HEK293 (cell line): ENCODE results near the gene CDC42SE1.
A peak's percentile ranks its signal among the peaks of the same experiment; 100 is the strongest.

Experiments used
- ATF2 ChIP-seq: fragments of 450-650 bp; formaldehyde crosslinking; IDR thresholded peaks from 2 replicates; pipeline ENCODE4 v1.5.1; 2016; ENCODE audit warnings: missing biosample characterization, missing genetic modification characterization, low read depth
- PBX3 ChIP-seq: sonication (generic); formaldehyde crosslinking; IDR thresholded peaks from 2 replicates; pipeline ENCODE4 v1.8.1; 2022; ENCODE audit warnings: mild to moderate bottlenecking, moderate library complexity, missing genetic modification reagents
- PRDM4 ChIP-seq: fragments of 450-650 bp; formaldehyde crosslinking; IDR thresholded peaks from 2 replicates; pipeline ENCODE4 v1.5.1; 2017; ENCODE audit warnings: missing biosample characterization, missing genetic modification characterization
- RBAK ChIP-seq: fragments of 450-650 bp; formaldehyde crosslinking; IDR thresholded peaks from 2 replicates; pipeline ENCODE4 v1.5.1; 2016; ENCODE audit warnings: missing biosample characterization, missing genetic modification characterization
- SALL2 ChIP-seq: fragments of 450-650 bp; formaldehyde crosslinking; IDR thresholded peaks from 2 replicates; pipeline ENCODE4 v1.5.0; 2017; ENCODE audit warnings: missing biosample characterization, mild to moderate bottlenecking, missing genetic modification characterization, borderline replicate concordance
- SCRT1 ChIP-seq: fragments of 450-650 bp; formaldehyde crosslinking; IDR thresholded peaks from 2 replicates; pipeline ENCODE4 v1.5.1; 2016; ENCODE audit warnings: missing biosample characterization, missing genetic modification characterization, borderline replicate concordance
- ZBTB21 ChIP-seq: fragments of 450-650 bp; formaldehyde crosslinking; IDR thresholded peaks from 2 replicates; pipeline ENCODE4 v1.5.1; 2017; ENCODE audit warnings: missing biosample characterization, missing genetic modification characterization
- ZNF112 ChIP-seq: fragments of 450-650 bp; formaldehyde crosslinking; IDR thresholded peaks from 2 replicates; pipeline ENCODE4 v1.5.0; 2017; ENCODE audit warnings: missing biosample characterization, missing genetic modification characterization
- ZNF138 ChIP-seq: fragments of 450-650 bp; formaldehyde crosslinking; IDR thresholded peaks from 2 replicates; pipeline ENCODE4 v1.5.1; 2016; ENCODE audit warnings: missing biosample characterization, missing genetic modification characterization, borderline replicate concordance
- ZNF155 ChIP-seq: fragments of 450-650 bp; formaldehyde crosslinking; IDR thresholded peaks from 2 replicates; pipeline ENCODE4 v1.5.1; 2016; ENCODE audit warnings: missing biosample characterization, missing genetic modification characterization
- ZNF16 ChIP-seq: fragments of 450-650 bp; formaldehyde crosslinking; IDR thresholded peaks from 2 replicates; pipeline ENCODE4 v1.5.1; 2016; ENCODE audit warnings: low read depth, missing biosample characterization, missing genetic modification characterization
- ZNF19 ChIP-seq: fragments of 450-650 bp; formaldehyde crosslinking; IDR thresholded peaks from 2 replicates; pipeline ENCODE4; 2016; ENCODE audit warnings: missing biosample characterization, missing genetic modification characterization, low read depth
- ZNF2 ChIP-seq: fragments of 450-650 bp; formaldehyde crosslinking; IDR thresholded peaks from 2 replicates; pipeline ENCODE4 v1.5.1; 2016; ENCODE audit warnings: missing biosample characterization, missing genetic modification characterization
- ZNF214 ChIP-seq: fragments of 450-650 bp; formaldehyde crosslinking; IDR thresholded peaks from 2 replicates; pipeline ENCODE4 v1.5.1; 2017; ENCODE audit warnings: missing biosample characterization, mild to moderate bottlenecking, missing genetic modification characterization, borderline replicate concordance
- ZNF248 ChIP-seq: fragments of 450-650 bp; formaldehyde crosslinking; IDR thresholded peaks from 2 replicates; pipeline ENCODE4 v1.5.1; 2017; ENCODE audit warnings: missing biosample characterization, missing genetic modification characterization
- ZNF280D ChIP-seq: fragments of 450-650 bp; formaldehyde crosslinking; IDR thresholded peaks from 2 replicates; pipeline ENCODE4 v1.5.1; 2016; ENCODE audit warnings: missing biosample characterization, missing genetic modification characterization
- ZNF341 ChIP-seq: fragments of 450-650 bp; formaldehyde crosslinking; IDR thresholded peaks from 2 replicates; pipeline ENCODE4; 2016; ENCODE audit warnings: low read depth, missing biosample characterization, missing genetic modification characterization
- ZNF394 ChIP-seq: fragments of 450-650 bp; formaldehyde crosslinking; IDR thresholded peaks from 2 replicates; pipeline ENCODE4 v1.5.1; 2016; ENCODE audit warnings: missing biosample characterization, missing genetic modification characterization, mild to moderate bottlenecking, moderate library complexity, borderline replicate concordance
- ZNF398 ChIP-seq: fragments of 450-650 bp; formaldehyde crosslinking; IDR thresholded peaks from 2 replicates; pipeline ENCODE4 v1.5.1; 2017; ENCODE audit warnings: missing biosample characterization, missing genetic modification characterization
- ZNF423 ChIP-seq: fragments of 450-650 bp; formaldehyde crosslinking; IDR thresholded peaks from 2 replicates; pipeline ENCODE4 v1.5.1; 2016; ENCODE audit warnings: missing biosample characterization, missing genetic modification characterization
- ZNF555 ChIP-seq: fragments of 450-650 bp; formaldehyde crosslinking; conservative IDR thresholded peaks from 2 replicates; pipeline ENCODE4 v1.5.1; 2017; ENCODE audit warnings: missing biosample characterization, mild to moderate bottlenecking, missing genetic modification characterization, inconsistent platforms
- ZNF645 ChIP-seq: fragments of 450-650 bp; formaldehyde crosslinking; IDR thresholded peaks from 2 replicates; pipeline ENCODE4; 2016; ENCODE audit warnings: missing biosample characterization, missing genetic modification characterization
- ZNF704 ChIP-seq: fragments of 450-650 bp; formaldehyde crosslinking; IDR thresholded peaks from 2 replicates; pipeline ENCODE4 v1.5.1; 2016; ENCODE audit warnings: missing biosample characterization, missing genetic modification characterization
- ZNF830 ChIP-seq: fragments of 450-650 bp; IDR thresholded peaks from 2 replicates; pipeline ENCODE4 v1.5.0; 2018; ENCODE audit warnings: missing biosample characterization, missing genetic modification characterization, low read depth, mild to moderate bottlenecking, moderate library complexity
- ZSCAN18 ChIP-seq: fragments of 450-650 bp; formaldehyde crosslinking; IDR thresholded peaks from 2 replicates; pipeline ENCODE4 v1.5.1; 2016; ENCODE audit warnings: missing biosample characterization, missing genetic modification characterization

The CDC42SE1 gene

GRCh38 chr1:151060007-151060656 lies 710 bp upstream of the CDC42SE1 start, which contains the start of gene MLLT11 (continued):
- TF ChIP-seq ZNF280D (tag by site-specific recombination) (no peak), ZNF112 (no peak), PRDM4 (tag by site-specific recombination) (no peak), ZNF398 (tag by site-specific recombination) (peak; percentile 82), ZNF394 (tag by site-specific recombination) (no peak), ZBTB21 (tag by site-specific recombination) (no peak), ZNF830 (tag by site-specific recombination) (no peak), ATF2 (tag by site-specific recombination) (no peak), RBAK (no peak), ZNF2 (tag by site-specific recombination) (no peak; the same call in 1 of the 2 replicates), ZNF248 (tag by site-specific recombination) (no peak), ZNF19 (no peak), ZNF155 (tag by site-specific recombination) (no peak), SCRT1 (no peak), ZNF341 (peak; percentile 96), SALL2 (tag by site-specific recombination) (no peak), ZNF214 (tag by site-specific recombination) (no peak), ZNF138 (tag by site-specific recombination) (no peak), ZNF16 (tag by site-specific recombination) (no peak), ZNF645 (tag by site-specific recombination) (no peak), ZSCAN18 (tag by site-specific recombination) (no peak), ZNF704 (tag by site-specific recombination) (no peak), PBX3 (CRISPR knock-in tag) (no peak), ZNF555 (no peak), ZNF423 (tag by site-specific recombination) (no peak)
